ENCODE data around the gene PAK4. TPM values are rescaled to one million over a fixed set of nuclear protein-coding genes. Genes with fewer than 3 reads are reported as not detected.
"Not testable (repeated sequence)": the region's sequence is repeated elsewhere in the genome, so short reads cannot be mapped to it uniquely, and the experiment has no call there.

The PAK4 gene
- polyA plus RNA-seq, 1 donor, result 17.5 TPM

GRCh38 chr19:39130337-39131254, 5.0 kb downstream of the PAK4 start:
- DNase-seq (ENCODE audit: low read depth), result no peak

GRCh38 chr19:39131255-39131755, 5.7 kb downstream of the PAK4 start:
- no peak for DNase-seq (ENCODE audit: low read depth)

GRCh38 chr19:39132344-39132969, 6.9 kb downstream of the PAK4 start:
- no peak for DNase-seq (ENCODE audit: low read depth)

- no peak for DNase-seq (ENCODE audit: low read depth)
Measured at GRCh38 chr19:39133431-39134270, 8.1 kb downstream of the PAK4 start.

- DNase-seq (ENCODE audit: low read depth), result no peak
Measured at GRCh38 chr19:39135701-39136100, 10.1 kb downstream of the PAK4 start.

- DNase-seq (ENCODE audit: low read depth), result no peak
Measured at GRCh38 chr19:39136225-39136940, 10.8 kb downstream of the PAK4 start.

GRCh38 chr19:39137131-39137530, 11.5 kb downstream of the PAK4 start:
- DNase-seq (ENCODE audit: low read depth), result no peak

GRCh38 chr19:39138221-39139211, 12.9 kb downstream of the PAK4 start:
- DNase-seq (ENCODE audit: low read depth), result no peak

- DNase-seq (ENCODE audit: low read depth), result no peak
Measured at GRCh38 chr19:39139305-39139874, 13.8 kb downstream of the PAK4 start.

GRCh38 chr19:39139971-39140453, 14.4 kb downstream of the PAK4 start:
- DNase-seq (ENCODE audit: low read depth), result no peak

GRCh38 chr19:39140594-39140993, 15.0 kb downstream of the PAK4 start:
- no peak for DNase-seq (ENCODE audit: low read depth)

- DNase-seq (ENCODE audit: low read depth), result no peak
Measured at GRCh38 chr19:39141929-39142328, 16.3 kb downstream of the PAK4 start.

GRCh38 chr19:39142630-39143029, 17.0 kb downstream of the PAK4 start:
- DNase-seq (ENCODE audit: low read depth), result no peak

- not testable (repeated sequence) for DNase-seq (ENCODE audit: low read depth)
Measured at GRCh38 chr19:39143757-39144289, 18.2 kb downstream of the PAK4 start.

GRCh38 chr19:39144290-39145071, 18.9 kb downstream of the PAK4 start:
- DNase-seq (ENCODE audit: low read depth), result no peak

GRCh38 chr19:39145180-39145953, 19.8 kb downstream of the PAK4 start:
- no peak for DNase-seq (ENCODE audit: low read depth)

GRCh38 chr19:39146091-39146490, 20.5 kb downstream of the PAK4 start:
- no peak for DNase-seq (ENCODE audit: low read depth)

All from forelimb muscle (tissue), 1 donor.